ENCODE results near the gene MED8.

The MED8 gene

DNA sequence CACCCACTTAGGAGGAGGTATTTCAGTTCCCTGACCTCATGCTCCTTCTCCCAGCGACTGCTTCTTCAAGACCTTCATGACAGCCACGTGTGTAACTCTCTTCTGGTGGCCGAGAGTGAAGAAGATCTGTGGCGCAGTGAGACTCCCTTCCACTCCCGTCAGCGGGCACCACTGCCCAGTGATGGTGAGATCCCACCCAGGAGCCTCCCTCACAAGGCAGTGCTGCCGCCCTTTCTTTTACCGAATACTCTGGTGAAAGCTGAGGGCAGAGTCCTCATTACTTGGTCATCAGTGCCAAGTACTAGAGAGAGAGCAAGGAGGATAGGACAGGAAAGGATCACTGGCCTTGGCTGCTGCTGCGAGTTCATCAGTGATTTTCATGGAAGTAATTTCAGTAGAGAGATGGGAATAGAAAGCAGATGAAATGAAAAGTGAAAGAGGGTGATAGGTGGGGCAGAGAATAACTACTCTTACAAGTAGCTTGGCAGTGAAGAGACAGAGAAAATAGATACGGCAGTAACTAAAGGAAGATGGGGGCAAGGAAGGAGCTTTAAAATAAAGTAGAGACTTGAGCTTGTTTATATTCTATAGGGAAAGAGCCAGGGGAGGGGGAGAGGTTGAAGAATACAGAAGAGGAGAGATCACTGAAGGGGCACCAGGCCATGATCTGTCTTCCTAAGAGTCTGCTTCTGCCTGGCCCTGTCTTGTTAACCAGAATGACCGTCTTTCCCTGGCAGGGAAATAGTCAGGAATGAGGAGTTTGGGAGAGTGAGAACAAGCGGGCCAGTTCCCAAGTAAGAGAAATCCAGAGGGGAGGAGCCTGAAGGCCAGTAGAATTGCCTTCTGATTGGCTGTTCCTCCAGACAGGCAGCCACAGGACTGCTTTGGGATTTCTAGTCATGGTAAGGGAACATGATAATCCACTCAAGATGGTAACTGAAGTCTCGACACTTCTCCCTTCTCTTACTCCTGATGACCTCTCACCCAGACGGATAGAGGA lies 45.8 kb upstream of the MED8 start:
- no peak overlapping the region for H3K9ac ChIP-seq (ENCODE audit: low read length)
- no peaks in the 10 kb centered on the region for H3K9me3 ChIP-seq (ENCODE audit: low read length)
- no peaks in the 10 kb centered on the region for H3F3A ChIP-seq (ENCODE audit: insufficient read depth, low read length)
- no peak overlapping the region for H3K4me3 ChIP-seq (ENCODE audit: low read depth, low read length, poor library complexity, severe bottlenecking)
- no peak overlapping the region for H3K27ac ChIP-seq (ENCODE audit: low read depth, low read length, poor library complexity, severe bottlenecking)
- H4K20me1 ChIP-seq (ENCODE audit: insufficient read depth, low read length): no peaks in the 10 kb centered on the region
- no peak overlapping the region for H3K4me2 ChIP-seq (ENCODE audit: low read length)
- no peak for TF ChIP-seq EZH2 (IDR thresholded peaks at IDR 0.05; ENCODE audit: borderline replicate concordance, low read length)
- TF ChIP-seq CTCF (IDR thresholded peaks at IDR 0.05; ENCODE audit: low read length): no peak
- peaks cover 55% of the 10 kb centered on the region for H3K36me3 ChIP-seq (ENCODE audit: insufficient read depth, low read length)
- no peak overlapping the region for H2AFZ ChIP-seq (ENCODE audit: low read length)
- no peaks in the 10 kb centered on the region for H3K27me3 ChIP-seq (ENCODE audit: insufficient read depth, low read length)
- no peaks in the 10 kb centered on the region for H3K79me2 ChIP-seq (ENCODE audit: insufficient read depth, low read length)
- no peaks in the 10 kb centered on the region for H3K9me2 ChIP-seq (ENCODE audit: low read depth, low read length)
- H3K4me1 ChIP-seq (ENCODE audit: insufficient read depth, low read length, severe bottlenecking): no peaks in the 10 kb centered on the region

GRCh38 chr1:43434256-43434655 lies 44.7 kb upstream of the MED8 start:
- no peaks in the 10 kb centered on the region for H3K79me2 ChIP-seq (ENCODE audit: insufficient read depth, low read length)
- H3F3A ChIP-seq (ENCODE audit: insufficient read depth, low read length): no peaks in the 10 kb centered on the region
- no peaks in the 10 kb centered on the region for H3K27me3 ChIP-seq (ENCODE audit: insufficient read depth, low read length)
- H3K4me2 ChIP-seq (ENCODE audit: low read length): no peak overlapping the region
- no peak overlapping the region for H2AFZ ChIP-seq (ENCODE audit: low read length)
- H3K36me3 ChIP-seq (ENCODE audit: insufficient read depth, low read length): peaks cover 55% of the 10 kb centered on the region
- H3K4me3 ChIP-seq (ENCODE audit: low read depth, low read length, poor library complexity, severe bottlenecking): no peak overlapping the region
- no peak for TF ChIP-seq EZH2 (IDR thresholded peaks at IDR 0.05; ENCODE audit: borderline replicate concordance, low read length)
- no peak for TF ChIP-seq CTCF (IDR thresholded peaks at IDR 0.05; ENCODE audit: low read length)
- no peaks in the 10 kb centered on the region for H4K20me1 ChIP-seq (ENCODE audit: insufficient read depth, low read length)
- no peak overlapping the region for H3K9ac ChIP-seq (ENCODE audit: low read length)
- H3K9me3 ChIP-seq (ENCODE audit: low read length): no peaks in the 10 kb centered on the region
- no peak overlapping the region for H3K27ac ChIP-seq (ENCODE audit: low read depth, low read length, poor library complexity, severe bottlenecking)
- H3K4me1 ChIP-seq (ENCODE audit: insufficient read depth, low read length, severe bottlenecking): no peaks in the 10 kb centered on the region
- no peaks in the 10 kb centered on the region for H3K9me2 ChIP-seq (ENCODE audit: low read depth, low read length)

DNA sequence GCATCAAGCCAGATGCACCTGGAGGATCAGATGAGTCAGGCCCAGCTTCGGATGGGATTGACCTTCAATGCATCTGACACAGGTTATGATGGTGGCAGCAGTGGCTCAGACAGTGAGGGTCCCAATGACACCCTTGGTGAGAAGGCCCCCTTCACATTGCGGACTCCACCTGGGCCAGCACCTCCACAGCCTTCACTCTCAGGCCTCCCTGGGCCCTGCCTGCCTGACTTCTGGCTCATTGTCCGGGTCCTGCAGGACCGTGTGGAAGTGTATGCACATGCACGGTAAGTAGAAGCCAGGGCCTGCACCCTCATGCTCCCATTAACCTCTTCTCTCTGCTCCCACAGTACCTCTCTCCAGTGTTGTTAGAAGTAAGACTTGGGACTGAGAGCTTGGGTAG lies 43.3 kb upstream of the MED8 start:
- H3K27ac ChIP-seq (ENCODE audit: low read depth, low read length, poor library complexity, severe bottlenecking): no peak overlapping the region
- no peaks in the 10 kb centered on the region for H4K20me1 ChIP-seq (ENCODE audit: insufficient read depth, low read length)
- no peaks in the 10 kb centered on the region for H3K27me3 ChIP-seq (ENCODE audit: insufficient read depth, low read length)
- no peak for TF ChIP-seq EZH2 (IDR thresholded peaks at IDR 0.05; ENCODE audit: borderline replicate concordance, low read length)
- TF ChIP-seq CTCF (IDR thresholded peaks at IDR 0.05; ENCODE audit: low read length): no peak
- no peaks in the 10 kb centered on the region for H3K79me2 ChIP-seq (ENCODE audit: insufficient read depth, low read length)
- H3K4me3 ChIP-seq (ENCODE audit: low read depth, low read length, poor library complexity, severe bottlenecking): no peak overlapping the region
- H3K9ac ChIP-seq (ENCODE audit: low read length): no peak overlapping the region
- H2AFZ ChIP-seq (ENCODE audit: low read length): no peak overlapping the region
- no peaks in the 10 kb centered on the region for H3K4me1 ChIP-seq (ENCODE audit: insufficient read depth, low read length, severe bottlenecking)
- H3K9me2 ChIP-seq (ENCODE audit: low read depth, low read length): no peaks in the 10 kb centered on the region
- H3K4me2 ChIP-seq (ENCODE audit: low read length): no peak overlapping the region
- H3F3A ChIP-seq (ENCODE audit: insufficient read depth, low read length): no peaks in the 10 kb centered on the region
- H3K9me3 ChIP-seq (ENCODE audit: low read length): no peaks in the 10 kb centered on the region
- peaks cover 68% of the 10 kb centered on the region for H3K36me3 ChIP-seq (ENCODE audit: insufficient read depth, low read length)

Measured in OCI-LY1 (cell line).